PFSK-1 (cell line): ENCODE measurements around the gene CREG1.

Experiments
- FOXP2 ChIP-seq: optimal IDR thresholded peaks from 2 replicates; pipeline ENCODE3; 2011; ENCODE audit warnings: borderline replicate concordance, control low read depth, inconsistent platforms; ENCODE audit not compliant: insufficient read depth; ENCODE audit errors: extremely low read length, extremely low read depth
- POLR2AphosphoS5 ChIP-seq: IDR thresholded peaks from 2 replicates; pipeline ENCODE4 v1.6.1; 2012; ENCODE audit warnings: low read depth, mild to moderate bottlenecking, control low read depth, low read length, moderate library complexity
- REST ChIP-seq, 2 experiments: IDR thresholded peaks; 2 replicates each; pipeline versions ENCODE4 v1.6.1 to v1.8.0; 2011 to 2012; ENCODE audit warnings: low read depth in 2 of 2, low read length in 2 of 2, control low read depth in 1 of 2, inconsistent platforms in 1 of 2, mild to moderate bottlenecking in 1 of 2, moderate library complexity in 1 of 2; ENCODE audit not compliant: insufficient read depth in 1 of 2
- SIN3A ChIP-seq: IDR thresholded peaks from 2 replicates; pipeline ENCODE4 v1.6.1; 2012; ENCODE audit warnings: mild to moderate bottlenecking, low read length, moderate library complexity, borderline replicate concordance; ENCODE audit not compliant: insufficient read depth
- TAF1 ChIP-seq: IDR thresholded peaks from 2 replicates; pipeline ENCODE4 v1.6.1; 2012; ENCODE audit warnings: low read length, control low read depth, borderline replicate concordance; ENCODE audit not compliant: insufficient read depth

The CREG1 gene

GRCh38 chr1:167538657-167539056, 14.9 kb downstream of the CREG1 start:
- TF ChIP-seq POLR2AphosphoS5 (no peak), TAF1 (no peak), FOXP2 (no peak)

- no peak for TF ChIP-seq REST (IDR thresholded peaks at IDR 0.05; ENCODE audit: insufficient read depth in 1 of 2, low read depth in 2 of 2, low read length in 2 of 2)
- no peak for TF ChIP-seq POLR2AphosphoS5
- no peak for TF ChIP-seq SIN3A
- TF ChIP-seq FOXP2 = no peak
- TF ChIP-seq TAF1 = no peak
Measured at GRCh38 chr1:167533851-167534300, 19.7 kb downstream of the CREG1 start.

GRCh38 chr1:167532964-167533824, 20.4 kb downstream of the CREG1 start:
- TF ChIP-seq POLR2AphosphoS5 = no peak
- no peak for TF ChIP-seq FOXP2
- no peak for TF ChIP-seq REST (IDR thresholded peaks at IDR 0.05; ENCODE audit: insufficient read depth in 1 of 2, low read depth in 2 of 2, low read length in 2 of 2)
- no peak for TF ChIP-seq SIN3A
- no peak for TF ChIP-seq TAF1

- TF ChIP-seq POLR2AphosphoS5 = no peak
- TF ChIP-seq REST (IDR thresholded peaks at IDR 0.05; ENCODE audit: insufficient read depth in 1 of 2, low read depth in 2 of 2, low read length in 2 of 2) = no peak
- no peak for TF ChIP-seq TAF1
- TF ChIP-seq FOXP2 = no peak
- TF ChIP-seq SIN3A = no peak
Measured at GRCh38 chr1:167532375-167532774, 21.2 kb downstream of the CREG1 start.

GRCh38 chr1:167529829-167530474, 23.6 kb downstream of the CREG1 start:
- TF ChIP-seq TAF1 (no peak), REST (IDR thresholded peaks at IDR 0.05; ENCODE audit: insufficient read depth in 1 of 2, low read depth in 2 of 2, low read length in 2 of 2) (no peak), POLR2AphosphoS5 (no peak), SIN3A (no peak), FOXP2 (no peak)
